GM12891 (cell line): ENCODE data around the gene ANKRD27.
"Not testable (repeated sequence)": the region's sequence is repeated elsewhere in the genome, so short reads cannot be mapped to it uniquely, and the experiment has no call there.

Experiments
- POLR2A ChIP-seq: IDR thresholded peaks from 2 replicates; pipeline ENCODE4 v1.6.1; 2011; ENCODE audit warnings: low read depth, low read length, control low read depth
- POLR2AphosphoS5 ChIP-seq: IDR thresholded peaks from 2 replicates; pipeline ENCODE4 v1.6.1; 2011; ENCODE audit warnings: low read depth, low read length, control low read depth
- POU2F2 ChIP-seq: IDR thresholded peaks from 2 replicates; pipeline ENCODE4 v1.6.1; 2011; ENCODE audit warnings: low read depth, mild to moderate bottlenecking, control low read depth, low read length, moderate library complexity
- SPI1 ChIP-seq: IDR thresholded peaks from 2 replicates; pipeline ENCODE4 v1.6.1; 2011; ENCODE audit warnings: low read depth, low read length, control low read depth

- TF ChIP-seq POLR2AphosphoS5, POLR2A, SPI1, POU2F2: not testable (repeated sequence)
These were observed 87.1 kb downstream of the ANKRD27 start for GRCh38 chr19:32587747-32588504.
